Measurements from ENCODE around the gene FAM219A.
"Not testable (repeated sequence)": the region's sequence is repeated elsewhere in the genome, so short reads cannot be mapped to it uniquely, and the experiment has no call there.

The FAM219A gene

GRCh38 chr9:34362614-34363214, 95.7 kb downstream of the FAM219A start:
- H3K27ac ChIP-seq (ENCODE audit: low read depth, low read length) = no peak overlapping the region

GRCh38 chr9:34352957-34353356, 105.4 kb downstream of the FAM219A start:
- H3K4me3 ChIP-seq (ENCODE audit: low read depth in 1 of 2, low read length in 2 of 2); H3K36me3 ChIP-seq (ENCODE audit: insufficient read depth, low read length); H3K9me3 ChIP-seq (ENCODE audit: low read length); H3K27ac ChIP-seq (ENCODE audit: low read depth, low read length); H3K27me3 ChIP-seq (ENCODE audit: control insufficient read depth in 1 of 2, insufficient read depth in 2 of 2, low read length in 2 of 2); H3K9ac ChIP-seq (ENCODE audit: low read length); H3K4me1 ChIP-seq (ENCODE audit: insufficient read depth, low read length): not testable (repeated sequence)

More at GRCh38 chr9:34362614-34363214, 95.7 kb downstream of the FAM219A start:
- Histone ChIP-seq H3K4me3 (ENCODE audit: low read depth in 1 of 2, low read length in 2 of 2) (no peak overlapping the region), H3K4me1 (ENCODE audit: insufficient read depth, low read length) (peaks cover 19% of the 10 kb centered on the region), H3K9ac (ENCODE audit: low read length) (no peak overlapping the region), H3K9me3 (ENCODE audit: low read length) (no peaks in the 10 kb centered on the region), H3K36me3 (ENCODE audit: insufficient read depth, low read length) (no peaks in the 10 kb centered on the region), H3K27me3 (ENCODE audit: control insufficient read depth in 1 of 2, insufficient read depth in 2 of 2, low read length in 2 of 2) (no peaks in the 10 kb centered on the region)

GRCh38 chr9:34352122-34352652, 106.2 kb downstream of the FAM219A start:
- not testable (repeated sequence) for H3K36me3 ChIP-seq (ENCODE audit: insufficient read depth, low read length); H3K9me3 ChIP-seq (ENCODE audit: low read length); H3K27me3 ChIP-seq (ENCODE audit: control insufficient read depth in 1 of 2, insufficient read depth in 2 of 2, low read length in 2 of 2); H3K4me3 ChIP-seq (ENCODE audit: low read depth in 1 of 2, low read length in 2 of 2); H3K9ac ChIP-seq (ENCODE audit: low read length); H3K4me1 ChIP-seq (ENCODE audit: insufficient read depth, low read length); H3K27ac ChIP-seq (ENCODE audit: low read depth, low read length)

GRCh38 chr9:34349324-34349723, 109.0 kb downstream of the FAM219A start:
- no peak overlapping the region for H3K9ac ChIP-seq (ENCODE audit: low read length)
- H3K36me3 ChIP-seq (ENCODE audit: insufficient read depth, low read length) = no peaks in the 10 kb centered on the region
- H3K9me3 ChIP-seq (ENCODE audit: low read length) = no peaks in the 10 kb centered on the region
- peaks cover 29% of the 10 kb centered on the region for H3K4me1 ChIP-seq (ENCODE audit: insufficient read depth, low read length)
- no peak overlapping the region for H3K4me3 ChIP-seq (ENCODE audit: low read depth in 1 of 2, low read length in 2 of 2)
- H3K27me3 ChIP-seq (ENCODE audit: control insufficient read depth in 1 of 2, insufficient read depth in 2 of 2, low read length in 2 of 2) = no peaks in the 10 kb centered on the region
- H3K27ac ChIP-seq (ENCODE audit: low read depth, low read length) = no peak overlapping the region
